Ovary (tissue), 9 donors: ENCODE data around the gene SRSF12. TPM values are rescaled to one million over a fixed set of nuclear protein-coding genes. Genes with fewer than 3 reads are reported as not detected.
"Not testable (repeated sequence)": the region's sequence is repeated elsewhere in the genome, so short reads cannot be mapped to it uniquely, and the experiment has no call there.

Experiments
- DNase-seq, 5 donors: peaks; one replicate each; pipeline ENCODE4 v3.0.0-alpha.2; 2019 to 2020
- H3K27ac ChIP-seq, 2 donors: fragments of 200-600 bp; one replicate each; pipeline versions ENCODE4 v1.5.1 to v1.8.0; 2019 to 2022
- H3K27me3 ChIP-seq: fragments of 200-600 bp; one replicate; pipeline ENCODE4 v1.8.0; 2022
- H3K36me3 ChIP-seq: fragments of 200-600 bp; sonication (generic); one replicate; pipeline ENCODE4 v1.5.1; 2019
- H3K4me1 ChIP-seq: one replicate; pipeline ENCODE4 v1.8.1; 2013; ENCODE audit warnings: mild to moderate bottlenecking, moderate library complexity; ENCODE audit not compliant: insufficient read depth
- H3K4me3 ChIP-seq: fragments of 200-600 bp; sonication (generic); one replicate; pipeline ENCODE4 v1.5.1; 2017
- H3K9me3 ChIP-seq, 2 donors: fragments of 200-600 bp in 1 of 2; sonication (generic) in 1 of 2; one replicate each; pipeline versions ENCODE4 v1.5.1 to v1.8.1; 2013 to 2019; ENCODE audit warnings: mild to moderate bottlenecking in 1 of 2, moderate library complexity in 1 of 2
- CTCF ChIP-seq, 3 donors: fragments of 450-650 bp in 2 of 3; fragments of 200-600 bp in 1 of 3; IDR thresholded peaks; one replicate each; pipeline versions ENCODE4 v1.5.1 to v1.8.0; 2016 to 2022; ENCODE audit warnings: antibody characterized with exemption in 3 of 3, mild to moderate bottlenecking in 1 of 3
- EP300 ChIP-seq: sonication (generic); formaldehyde crosslinking; IDR thresholded peaks from one replicate; pipeline ENCODE4 v1.6.1; 2017; ENCODE audit warnings: antibody characterized with exemption
- POLR2A ChIP-seq: fragments of 450-650 bp; IDR thresholded peaks from one replicate; pipeline ENCODE4 v1.6.1; 2017; ENCODE audit warnings: antibody characterized with exemption, mild to moderate bottlenecking, moderate library complexity
- WGBS, 3 donors: extraction: QIAGEN DNeasy Blood & Tissue Kit in 1 of 3; methylation state at CpG; one replicate each; pipeline versions ENCODE4 v1.1.5 to v1.1.7; 2013 to 2017; 5-methylcytosine and 5-hydroxymethylcytosine counted together
- intact Hi-C, 4 donors: fragments of 100-400 bp; cut with DNase I; formaldehyde crosslinking; loops; one replicate each; pipeline versions ENCODE4 v1.11.0 to v1.15.1; 2022 to 2023
- polyA plus RNA-seq, 2 donors: library from polyadenylated mRNA; stranded (reverse); fragments of 200-250 nt in 1 of 2; fragments of 350-450 nt in 1 of 2; fragmentation: Illumina TruSeq in 1 of 2; extraction: RNeasy Lipid Tissue Mini Kit (QIAGEN cat#74804) in 1 of 2; gene quantifications; one replicate each; pipeline ENCODE4 v1.2.3, GENCODE V29; 2013 to 2014
- total RNA-seq, 7 donors: library from RNA; depleted of rRNA in 2 of 7; stranded (reverse); fragments of >200 nt in 2 of 7; fragmentation: NEBNext Ultra II Directional in 3 of 7; extraction: Animal tissue kit (Norgen Biotek cat#: 25700) in 3 of 7; gene quantifications; one replicate each; pipeline versions ENCODE4 v1.1.0 to v1.2.4, GENCODE V29; 2016 to 2023
- donor health status: DM: no; HTN: no; CAD: no; lungs with moderate emphysema.
- donor health status: DM: no; HTN: no; CAD: no.
- donor health status: Bipolar disorder and iron deficiency.
- donor health status: DM: yes; HTN: yes; CAD: no.
- donor health status: DM: no; HTN: no; CAD: no.
- donor health status: DM: yes; HTN: yes; CAD: no.

The SRSF12 gene
- total and polyA plus RNA-seq, 9 donors = 0.83 to 9.8 (median 2.5) TPM

DNA sequence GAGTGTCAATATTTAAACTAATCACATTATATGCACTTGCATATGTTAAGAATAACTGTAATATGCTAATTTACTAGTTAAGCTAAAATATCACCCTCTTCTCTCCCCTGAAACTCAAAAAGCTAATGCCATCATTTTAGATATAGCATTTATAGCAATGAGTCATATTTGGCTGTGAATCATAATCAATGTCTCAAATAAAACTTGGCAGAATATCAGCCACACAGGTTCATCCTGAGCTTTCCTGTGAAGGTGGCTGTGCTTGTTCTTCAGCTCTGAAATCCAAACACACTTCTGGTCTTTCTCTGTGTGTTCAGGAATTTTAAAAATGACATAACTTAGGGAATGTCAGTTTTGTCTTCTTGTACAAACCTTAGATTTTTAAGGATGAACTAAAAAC lies 50.1 kb downstream of the SRSF12 start:
- Histone ChIP-seq H3K9me3 (no peaks in the 10 kb centered on the region), H3K27me3 (no peaks in the 10 kb centered on the region), H3K4me3 (no peak overlapping the region), H3K36me3 (no peaks in the 10 kb centered on the region), H3K27ac (no peak overlapping the region), H3K4me1 (no peaks in the 10 kb centered on the region)
- DNase-seq = no peak
- intact Hi-C loops = no loop called here
- no peak for TF ChIP-seq EP300
- TF ChIP-seq POLR2A = no peak
- TF ChIP-seq CTCF (IDR thresholded peaks at IDR 0.05) = no peak

DNA sequence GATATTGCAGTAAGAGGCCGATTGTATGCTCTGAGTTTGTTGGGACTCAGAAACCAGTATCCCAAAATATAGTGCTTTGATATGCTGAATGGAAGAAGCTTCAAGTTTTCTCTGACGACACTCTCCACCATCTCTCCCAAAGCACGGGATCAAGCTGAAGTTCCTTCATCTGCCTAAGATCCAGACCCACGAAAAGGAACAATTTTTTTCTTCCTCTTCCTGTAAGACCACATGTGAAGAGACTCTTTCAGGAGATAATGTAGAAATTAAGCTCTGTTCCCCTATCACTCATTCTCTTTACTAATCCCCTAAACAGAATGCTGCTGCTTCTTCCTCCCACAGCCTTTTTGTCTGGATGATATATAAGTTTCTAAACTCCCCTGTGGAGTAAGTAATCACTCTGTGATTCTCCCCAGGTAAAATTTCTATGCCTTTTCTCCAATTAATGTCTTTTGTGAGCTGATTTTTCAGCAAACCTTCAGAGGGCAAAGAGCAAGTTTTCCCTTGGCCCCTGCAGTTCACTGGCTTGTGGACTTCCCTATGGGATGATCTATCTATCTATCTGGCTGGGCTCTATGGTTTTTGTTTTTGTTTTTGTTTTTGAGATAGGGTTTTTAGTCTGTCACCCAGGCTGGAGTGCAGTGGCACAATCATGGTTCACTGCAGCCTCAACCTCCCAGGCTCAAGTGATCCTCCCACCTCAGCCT lies 50.8 kb downstream of the SRSF12 start:
- intact Hi-C loops = no loop called here
- DNase-seq = no peak
- no peaks in the 10 kb centered on the region for H3K4me1 ChIP-seq
- WGBS, 3 donors = 70 to 83% (median 70%) methylated on average over 4 of the region's 4 CpGs
- no peak overlapping the region for H3K4me3 ChIP-seq
- no peaks in the 10 kb centered on the region for H3K36me3 ChIP-seq
- H3K9me3 ChIP-seq = no peaks in the 10 kb centered on the region
- no peak for TF ChIP-seq CTCF (IDR thresholded peaks at IDR 0.05)
- no peak for TF ChIP-seq POLR2A
- TF ChIP-seq EP300 = no peak
- H3K27ac ChIP-seq = no peak overlapping the region
- H3K27me3 ChIP-seq = no peaks in the 10 kb centered on the region

DNA sequence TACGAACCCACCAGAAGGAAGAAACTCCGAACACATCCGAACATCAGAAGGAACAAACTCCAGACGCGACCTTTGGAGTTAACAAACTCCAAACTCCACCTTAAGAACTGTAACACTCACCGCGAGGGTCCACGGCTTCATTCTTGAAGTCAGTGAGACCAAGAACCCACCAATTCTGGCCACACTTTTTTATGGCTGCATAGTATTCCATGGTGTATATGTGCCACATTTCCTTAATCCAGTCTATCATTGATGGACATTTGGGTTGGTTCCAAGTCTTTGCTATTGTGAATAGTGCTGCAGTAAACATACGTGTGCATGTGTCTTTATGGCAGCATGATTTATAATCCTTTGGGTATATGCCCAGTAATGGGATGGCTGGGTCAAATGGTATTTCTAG lies 51.8 kb downstream of the SRSF12 start:
- H3K27ac ChIP-seq, DNase-seq, intact Hi-C loops, H3K36me3 ChIP-seq, H3K9me3 ChIP-seq, H3K4me1 ChIP-seq, H3K4me3 ChIP-seq, H3K27me3 ChIP-seq: not testable (repeated sequence)
- WGBS, 3 donors = 88 to 91% (median 90%) methylated on average over 9 of the region's 9 CpGs

DNA sequence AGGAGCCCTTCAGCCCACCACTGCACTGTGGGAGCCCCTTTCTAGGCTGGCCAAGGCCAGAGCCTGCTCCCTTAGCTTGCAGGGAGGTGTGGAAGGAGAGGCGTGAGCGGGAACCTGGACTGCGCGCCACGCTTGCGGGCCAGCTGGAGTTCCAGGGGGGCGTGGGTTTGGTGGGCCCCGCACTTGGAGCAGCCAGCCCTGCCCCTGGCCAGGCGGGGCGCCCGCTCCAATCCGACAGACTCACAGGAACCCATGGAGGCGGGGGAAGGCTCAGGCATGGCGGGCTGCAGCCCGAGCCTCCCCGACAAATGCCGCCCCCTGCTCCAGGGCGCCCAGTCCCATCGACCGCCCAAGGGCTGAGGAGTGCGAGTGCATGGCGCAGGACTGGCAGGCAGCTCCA lies 52.9 kb downstream of the SRSF12 start:
- H3K27me3 ChIP-seq, intact Hi-C loops: not testable (repeated sequence)
- 94 to 97% (median 96%) methylated on average over 22 of the region's 22 CpGs for WGBS, 3 donors

DNA sequence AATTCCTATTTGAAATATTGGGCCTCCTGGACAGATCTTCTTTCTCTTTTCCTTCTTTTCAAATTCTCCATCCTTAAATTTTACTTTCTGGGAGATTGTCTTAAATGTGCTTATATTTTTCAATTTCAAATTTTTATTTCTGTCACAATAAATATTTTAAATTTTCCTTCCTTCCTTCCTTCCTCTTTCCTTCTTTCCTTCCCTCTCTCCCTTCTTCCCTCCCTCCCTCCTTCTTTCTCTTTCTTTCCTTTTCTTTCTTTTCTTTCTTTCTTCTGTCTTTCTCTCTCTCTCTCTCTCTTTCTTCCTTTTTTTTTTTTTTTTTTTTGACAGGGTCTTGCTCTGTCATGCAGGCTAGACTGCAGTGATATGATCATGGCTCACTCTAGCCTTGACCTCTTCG lies 54.0 kb downstream of the SRSF12 start:
- no peaks in the 10 kb centered on the region for H3K9me3 ChIP-seq
- H3K27ac ChIP-seq = no peak overlapping the region
- H3K4me3 ChIP-seq = no peak overlapping the region
- DNase-seq = no peak
- H3K27me3 ChIP-seq = no peaks in the 10 kb centered on the region
- 75 to 86% (median 85%) methylated on average over 1 of the region's 1 CpG for WGBS, 3 donors
- no peaks in the 10 kb centered on the region for H3K4me1 ChIP-seq
- TF ChIP-seq EP300 = no peak
- TF ChIP-seq POLR2A = no peak
- TF ChIP-seq CTCF (IDR thresholded peaks at IDR 0.05) = no peak
- intact Hi-C loops = no loop called here
- no peaks in the 10 kb centered on the region for H3K36me3 ChIP-seq

More for the DNA sequence above, 52.9 kb downstream of the SRSF12 start:
- DNase-seq, H3K27ac ChIP-seq, H3K4me1 ChIP-seq, H3K36me3 ChIP-seq, H3K4me3 ChIP-seq, H3K9me3 ChIP-seq: not testable (repeated sequence)
